PC-9 (cell line): ENCODE measurements around the gene AVEN. TPM values are rescaled to one million over a fixed set of nuclear protein-coding genes. Genes with fewer than 3 reads are reported as not detected.

ENCODE experiments used
- BruUV-seq: library from RNA; stranded (reverse); fragments of 400-500 nt; replicated peaks from 2 replicates; lab custom pipeline; 2021; lab: Mats Ljungman, UMichigan
- CTCF ChIA-PET: fragments of 300-600 bp; sonication (Branson Sonifier 250); formaldehyde crosslinking; loops from one replicate; lab custom pipeline; 2022; ENCODE audit warnings: antibody characterized with exemption; lab: Charles Lee
- POLR2A ChIA-PET: fragments of 300-600 bp; sonication (Branson Sonifier 250); formaldehyde crosslinking; loops from one replicate; lab custom pipeline; 2022; ENCODE audit warnings: antibody characterized with exemption; ENCODE audit not compliant: unreplicated experiment; lab: Charles Lee
- DNase-seq, 2 experiments: peaks; one replicate each; pipeline versions ENCODE4 v3.0.0 to v3.0.0-alpha.2; 2015 to 2022; ENCODE audit warnings: mixed read lengths in 1 of 2
- H2AFZ ChIP-seq: fragments of 200-600 bp; sonication (generic); 2 replicates; pipeline ENCODE4 v1.8.1; 2017; ENCODE audit warnings: antibody characterized with exemption
- H3F3A ChIP-seq: fragments of 200-600 bp; sonication (generic); 2 replicates; pipeline ENCODE4 v1.8.1; 2017; ENCODE audit warnings: antibody characterized with exemption, mild to moderate bottlenecking, low read depth; ENCODE audit not compliant: insufficient read depth
- H3K27ac ChIP-seq: fragments of 200-600 bp; sonication (generic); 2 replicates; pipeline ENCODE4 v1.6.1; 2016; ENCODE audit warnings: mixed run types
- H3K27me3 ChIP-seq: fragments of 200-600 bp; sonication (generic); 2 replicates; pipeline ENCODE4 v1.6.1; 2016; ENCODE audit warnings: low read depth, mixed run types; ENCODE audit not compliant: insufficient read depth
- H3K36me3 ChIP-seq: fragments of 200-600 bp; sonication (generic); 2 replicates; pipeline ENCODE4 v1.6.1; 2016; ENCODE audit warnings: low read depth, mixed run types
- H3K4me1 ChIP-seq: fragments of 200-600 bp; sonication (generic); replicated peaks from 2 replicates; pipeline ENCODE4 v1.6.1; 2016; ENCODE audit warnings: mixed run types; ENCODE audit not compliant: insufficient read depth
- H3K4me2 ChIP-seq: fragments of 200-600 bp; sonication (generic); 2 replicates; pipeline ENCODE4 v1.6.1; 2017; ENCODE audit warnings: mixed run types
- H3K4me3 ChIP-seq: fragments of 200-600 bp; sonication (generic); 2 replicates; pipeline ENCODE4 v1.6.1; 2016; ENCODE audit warnings: mixed run types
- H3K79me2 ChIP-seq: fragments of 200-600 bp; sonication (generic); 2 replicates; pipeline ENCODE4 v1.6.1; 2017; ENCODE audit warnings: low read depth, mixed run types
- H3K9me2 ChIP-seq: fragments of 200-600 bp; sonication (generic); 2 replicates; pipeline ENCODE4 v1.8.1; 2017; ENCODE audit warnings: mild to moderate bottlenecking; ENCODE audit not compliant: insufficient read depth
- H3K9me3 ChIP-seq: fragments of 200-600 bp; sonication (generic); 2 replicates; pipeline ENCODE4 v1.8.1; 2016; ENCODE audit warnings: low read depth; ENCODE audit not compliant: insufficient read depth
- H4K20me1 ChIP-seq: fragments of 200-600 bp; sonication (generic); 2 replicates; pipeline ENCODE4 v1.8.1; 2017; ENCODE audit not compliant: insufficient read depth
- EZH2 ChIP-seq: fragments of 200-600 bp; sonication (generic); IDR thresholded peaks from 2 replicates; pipeline ENCODE4 v1.8.0; 2017; ENCODE audit warnings: antibody characterized with exemption, low read depth
- intact Hi-C: fragments of 100-400 bp; cut with micrococcal nuclease; formaldehyde crosslinking; loops from one replicate; pipeline ENCODE4 v1.10.0; 2022; ENCODE audit not compliant: unreplicated experiment
- total RNA-seq: library from RNA; stranded (reverse); gene quantifications from 2 replicates; pipeline ENCODE4 v1.2.3, GENCODE V29; 2021
- TF ChIP-seq, protein P1 (sequence below): fragments of 200-600 bp; sonication (generic); conservative IDR thresholded peaks from 2 replicates; pipeline ENCODE4 v1.6.1; 2017; ENCODE audit warnings: mixed run types, antibody characterized with exemption, mild to moderate bottlenecking, moderate library complexity

The AVEN gene
- total RNA-seq, 1 experiment from 2014 or later: 8.7 TPM

DNA sequence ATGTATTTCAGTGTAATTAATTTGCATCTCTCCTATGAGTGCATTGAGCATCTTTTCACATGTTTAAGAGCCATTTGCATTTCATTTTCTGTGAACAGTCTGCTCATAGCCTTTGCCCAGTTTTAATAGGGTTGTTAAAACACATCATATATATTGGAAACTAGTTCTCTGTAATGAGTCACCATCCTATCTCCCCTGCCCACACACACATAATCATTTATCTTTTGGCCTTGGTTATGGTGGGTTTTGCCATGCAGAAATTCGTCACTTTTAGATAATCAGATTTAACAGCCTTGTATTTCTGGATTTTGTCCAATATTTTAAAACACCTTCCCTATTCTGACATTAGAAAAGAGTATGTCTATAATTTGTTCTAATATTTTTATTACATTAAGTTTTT, 82.6 kb downstream of the AVEN start:
- no peaks in the 10 kb centered on the region for H3K36me3 ChIP-seq
- H3K9me2 ChIP-seq: no peaks in the 10 kb centered on the region
- intact Hi-C loops: no loop called here
- H3K27ac ChIP-seq: no peak overlapping the region
- H3K9me3 ChIP-seq: no peaks in the 10 kb centered on the region
- no peaks in the 10 kb centered on the region for H3K4me1 ChIP-seq
- DNase-seq: no peak
- H3K4me2 ChIP-seq: no peak overlapping the region
- POLR2A ChIA-PET: no interaction called here
- no peak overlapping the region for H2AFZ ChIP-seq
- H3K4me3 ChIP-seq: no peak overlapping the region
- H3K27me3 ChIP-seq: no peaks in the 10 kb centered on the region
- CTCF ChIA-PET: no interaction called here
- H4K20me1 ChIP-seq: no peaks in the 10 kb centered on the region
- H3F3A ChIP-seq: no peaks in the 10 kb centered on the region
- BruUV-seq: no TSS peak
- no peaks in the 10 kb centered on the region for H3K79me2 ChIP-seq
- TF ChIP-seq EZH2: no peak
- TF ChIP-seq, protein P1, sequence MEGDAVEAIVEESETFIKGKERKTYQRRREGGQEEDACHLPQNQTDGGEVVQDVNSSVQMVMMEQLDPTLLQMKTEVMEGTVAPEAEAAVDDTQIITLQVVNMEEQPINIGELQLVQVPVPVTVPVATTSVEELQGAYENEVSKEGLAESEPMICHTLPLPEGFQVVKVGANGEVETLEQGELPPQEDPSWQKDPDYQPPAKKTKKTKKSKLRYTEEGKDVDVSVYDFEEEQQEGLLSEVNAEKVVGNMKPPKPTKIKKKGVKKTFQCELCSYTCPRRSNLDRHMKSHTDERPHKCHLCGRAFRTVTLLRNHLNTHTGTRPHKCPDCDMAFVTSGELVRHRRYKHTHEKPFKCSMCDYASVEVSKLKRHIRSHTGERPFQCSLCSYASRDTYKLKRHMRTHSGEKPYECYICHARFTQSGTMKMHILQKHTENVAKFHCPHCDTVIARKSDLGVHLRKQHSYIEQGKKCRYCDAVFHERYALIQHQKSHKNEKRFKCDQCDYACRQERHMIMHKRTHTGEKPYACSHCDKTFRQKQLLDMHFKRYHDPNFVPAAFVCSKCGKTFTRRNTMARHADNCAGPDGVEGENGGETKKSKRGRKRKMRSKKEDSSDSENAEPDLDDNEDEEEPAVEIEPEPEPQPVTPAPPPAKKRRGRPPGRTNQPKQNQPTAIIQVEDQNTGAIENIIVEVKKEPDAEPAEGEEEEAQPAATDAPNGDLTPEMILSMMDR: no peak

DNA sequence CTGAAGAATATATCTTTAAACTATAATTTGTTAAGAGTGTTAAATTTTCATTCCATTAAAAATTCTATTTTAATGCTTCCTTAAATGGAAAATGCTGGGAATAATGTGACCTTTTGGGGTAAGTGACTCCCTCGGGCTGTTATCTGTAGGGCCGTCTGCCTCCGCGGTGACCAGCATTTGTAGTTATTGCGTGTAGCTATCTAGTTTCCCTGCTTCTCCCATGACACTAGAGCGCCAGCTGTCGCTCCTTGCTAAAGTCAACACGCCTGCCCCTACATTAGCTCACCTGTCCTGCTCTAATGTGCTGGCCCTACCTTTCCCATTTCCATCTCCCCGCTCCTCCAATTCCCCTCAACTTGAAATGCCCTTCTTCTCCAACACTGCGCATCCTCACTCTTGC, 83.1 kb downstream of the AVEN start:
- POLR2A ChIA-PET: no interaction called here
- Histone ChIP-seq H2AFZ (no peak overlapping the region), H3K9me2 (no peaks in the 10 kb centered on the region), H3F3A (no peaks in the 10 kb centered on the region), H3K36me3 (no peaks in the 10 kb centered on the region), H4K20me1 (no peaks in the 10 kb centered on the region), H3K9me3 (no peaks in the 10 kb centered on the region), H3K79me2 (no peaks in the 10 kb centered on the region), H3K4me2 (no peak overlapping the region), H3K27ac (no peak overlapping the region), H3K4me1 (no peaks in the 10 kb centered on the region), H3K4me3 (no peak overlapping the region), H3K27me3 (no peaks in the 10 kb centered on the region)
- CTCF ChIA-PET: no interaction called here
- TF ChIP-seq, protein P1: no peak
- no peak for TF ChIP-seq EZH2
- BruUV-seq: no TSS peak
- no peak for DNase-seq
- intact Hi-C loops: no loop called here

DNA sequence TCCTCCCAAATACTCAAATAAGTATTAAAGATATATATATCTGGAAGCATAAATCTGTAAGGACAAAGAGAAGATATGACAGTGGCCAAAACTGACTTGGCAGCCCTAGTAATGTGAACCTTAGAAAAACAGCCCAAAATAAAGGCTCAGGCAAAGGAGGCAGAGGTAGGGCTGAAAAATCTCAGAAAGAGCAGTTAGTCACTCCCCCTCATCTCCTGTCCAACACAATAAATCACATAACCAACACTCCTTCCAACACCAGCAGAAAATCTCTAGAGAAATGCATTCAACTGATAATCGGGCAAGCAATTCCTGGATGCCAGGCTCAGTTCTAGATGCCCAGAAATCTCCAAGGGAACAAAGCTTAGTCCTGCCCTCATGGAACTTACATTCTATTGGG, 92.9 kb downstream of the AVEN start:
- intact Hi-C loops: no loop called here
- ChIA-PET CTCF (no interaction called here), POLR2A (no interaction called here)
- Histone ChIP-seq H3K9me2 (no peaks in the 10 kb centered on the region), H3K27ac (no peak overlapping the region), H2AFZ (no peak overlapping the region), H4K20me1 (no peaks in the 10 kb centered on the region), H3K36me3 (no peaks in the 10 kb centered on the region), H3F3A (no peaks in the 10 kb centered on the region), H3K4me1 (no peaks in the 10 kb centered on the region), H3K79me2 (no peaks in the 10 kb centered on the region), H3K4me2 (no peak overlapping the region), H3K4me3 (no peak overlapping the region), H3K9me3 (no peaks in the 10 kb centered on the region), H3K27me3 (no peaks in the 10 kb centered on the region)
- no peak for TF ChIP-seq EZH2
- TF ChIP-seq, protein P1: no peak
- no TSS peak for BruUV-seq
- DNase-seq: no peak
